Measurements from ENCODE around the gene TRIO. TPM values are rescaled to one million over a fixed set of nuclear protein-coding genes. Genes with fewer than 3 reads are reported as not detected.

The TRIO gene
- total RNA-seq, 2 donors from 2014 or later: 181 to 202 TPM

DNA sequence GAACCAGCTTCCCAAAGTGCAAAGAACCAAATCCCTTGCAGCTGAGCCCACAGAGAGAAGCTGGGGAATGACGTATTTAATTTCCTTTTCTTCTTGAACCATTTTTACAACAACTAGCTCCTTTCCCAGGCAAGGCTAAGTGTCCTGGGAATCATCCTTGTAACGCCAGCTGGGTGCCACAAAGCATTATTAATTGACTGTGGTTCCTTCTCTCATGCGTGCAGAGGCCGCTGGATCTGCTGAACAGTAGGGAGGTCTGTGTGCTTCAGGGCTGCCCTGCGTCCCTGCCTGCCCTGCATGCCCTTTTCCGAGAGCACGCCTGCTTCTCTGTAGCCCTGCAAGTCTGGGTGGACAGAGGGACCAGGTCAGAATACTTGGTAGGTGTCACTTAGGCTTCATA, 314.3 kb downstream of the TRIO start:
- DNase-seq (ENCODE audit: low spot score): no peak
- intact Hi-C loops (cut with DNase I): no loop called here

DNA sequence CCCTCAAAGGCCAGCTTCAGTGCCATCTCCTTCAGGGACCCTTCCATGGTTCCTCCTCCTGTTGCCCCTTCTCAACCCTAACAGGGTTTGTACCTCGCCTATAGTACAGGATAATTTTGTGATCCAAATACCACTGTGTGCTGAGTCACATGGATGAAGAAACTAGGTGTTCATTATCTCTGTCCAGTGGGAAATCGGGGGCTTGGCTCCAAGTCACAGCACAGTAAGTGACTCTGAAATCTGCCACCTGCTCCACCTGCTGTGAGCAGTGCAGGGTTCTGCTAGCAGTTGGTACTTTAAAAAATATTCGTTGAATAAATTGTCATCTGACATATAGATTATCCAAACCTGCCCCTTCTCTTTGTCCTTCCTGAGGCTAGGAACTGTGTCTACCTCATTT, 315.3 kb downstream of the TRIO start:
- DNase-seq (ENCODE audit: low spot score): no peak
- intact Hi-C loops (cut with DNase I): no loop called here

DNA sequence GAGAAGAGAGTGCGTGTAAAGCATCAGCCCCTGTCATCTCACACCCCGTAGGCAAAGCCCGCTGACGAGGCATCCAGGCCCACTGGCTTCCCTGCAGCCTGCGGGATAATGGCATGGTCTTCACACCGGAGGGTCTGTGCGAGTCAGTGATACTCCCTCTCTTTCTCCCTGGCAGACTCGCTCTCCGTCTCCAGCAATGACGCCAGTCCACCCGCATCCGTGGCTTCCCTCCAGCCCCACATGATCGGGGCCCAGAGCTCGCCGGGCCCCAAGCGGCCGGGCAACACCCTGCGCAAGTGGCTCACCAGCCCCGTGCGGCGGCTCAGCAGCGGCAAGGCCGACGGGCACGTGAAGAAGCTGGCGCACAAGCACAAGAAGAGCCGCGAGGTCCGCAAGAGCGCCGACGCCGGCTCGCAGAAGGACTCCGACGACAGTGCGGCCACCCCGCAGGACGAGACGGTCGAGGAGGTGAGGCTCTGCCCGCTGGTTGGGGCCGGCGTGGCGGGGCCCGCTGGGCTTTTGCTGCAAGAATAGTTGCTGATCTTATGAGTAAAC, 317.8 kb downstream of the TRIO start:
- intact Hi-C loops (cut with DNase I): no loop called here
- no peak for DNase-seq (ENCODE audit: low spot score)

DNA sequence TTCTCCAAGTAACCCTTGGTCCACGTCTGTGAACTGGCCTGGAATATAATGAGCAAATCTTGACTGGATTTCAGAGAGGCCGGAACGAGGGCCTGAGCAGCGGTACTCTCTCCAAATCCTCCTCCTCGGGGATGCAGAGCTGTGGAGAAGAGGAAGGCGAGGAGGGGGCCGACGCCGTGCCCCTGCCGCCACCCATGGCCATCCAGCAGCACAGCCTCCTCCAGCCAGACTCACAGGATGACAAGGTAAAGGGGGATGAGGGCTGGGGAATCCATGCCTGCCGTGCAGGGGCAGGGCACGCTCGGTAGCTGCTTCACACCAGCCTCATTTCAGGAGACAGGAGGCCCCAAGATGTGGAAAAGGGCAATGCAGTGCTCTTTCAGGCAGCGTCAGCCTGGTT, 319.5 kb downstream of the TRIO start:
- DNase-seq (ENCODE audit: low spot score): no peak
- intact Hi-C loops (cut with DNase I): no loop called here

DNA sequence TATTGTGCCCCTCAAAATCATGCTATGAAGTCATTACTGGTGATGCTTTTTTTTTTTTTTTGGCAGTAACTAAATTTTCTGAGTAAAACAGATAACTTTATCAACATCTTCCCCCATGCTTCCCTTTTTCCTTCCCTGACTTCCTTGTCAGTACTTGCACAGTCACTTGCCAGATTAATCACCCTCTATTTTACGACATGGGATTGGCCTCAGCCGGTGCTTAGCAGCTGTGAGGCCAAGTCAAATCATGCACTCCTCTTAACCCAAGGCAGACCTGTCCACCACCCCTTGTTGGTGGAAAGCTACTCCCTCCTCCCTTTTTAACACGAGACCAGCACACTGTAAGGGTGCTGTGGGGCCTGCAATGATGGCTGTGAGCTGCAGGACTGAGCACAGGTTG, 320.5 kb downstream of the TRIO start:
- intact Hi-C loops (cut with DNase I): no loop called here
- no peak for DNase-seq (ENCODE audit: low spot score)

DNA sequence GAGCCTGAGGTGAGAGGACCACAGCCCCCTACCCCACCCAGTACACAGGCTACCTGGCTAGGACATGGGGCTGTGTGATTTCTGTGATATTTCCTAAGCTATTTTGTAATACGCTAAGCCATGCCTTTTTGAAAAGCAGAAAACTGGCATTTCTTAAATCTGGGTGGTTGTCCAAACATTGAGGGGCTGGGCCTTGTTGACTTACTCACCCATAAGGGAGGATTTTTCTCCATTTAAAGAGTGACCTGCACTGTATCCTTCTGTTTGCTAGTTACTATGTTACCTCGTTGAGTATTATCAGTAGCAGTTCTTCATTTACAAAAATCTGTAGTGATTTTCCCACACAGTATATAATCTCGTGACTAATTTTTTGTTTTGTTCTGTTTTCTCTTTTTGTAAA, 321.0 kb downstream of the TRIO start:
- DNase-seq (ENCODE audit: low spot score): no peak
- intact Hi-C loops (cut with DNase I): no loop called here

DNA sequence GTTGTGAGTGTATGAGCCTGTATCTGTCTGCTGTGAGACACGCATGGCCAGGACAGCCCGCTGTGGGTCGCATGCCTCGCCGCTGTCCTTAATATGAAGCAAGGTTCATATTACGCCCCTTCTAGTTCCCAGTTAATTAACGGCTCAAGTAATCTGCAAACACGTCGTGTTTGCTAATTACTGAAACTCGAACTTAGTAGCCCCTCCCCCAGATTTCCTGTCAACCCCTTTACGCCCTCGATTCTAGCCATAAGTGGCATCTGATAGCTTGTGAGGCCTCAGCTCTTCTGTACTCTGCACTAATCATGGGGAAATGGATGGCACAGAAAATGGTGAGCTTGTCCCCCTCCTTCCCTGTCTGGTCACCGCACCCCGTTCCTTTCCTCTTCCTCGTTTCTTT, 321.5 kb downstream of the TRIO start:
- intact Hi-C loops (cut with DNase I): no loop called here
- no peak for DNase-seq (ENCODE audit: low spot score)

DNA sequence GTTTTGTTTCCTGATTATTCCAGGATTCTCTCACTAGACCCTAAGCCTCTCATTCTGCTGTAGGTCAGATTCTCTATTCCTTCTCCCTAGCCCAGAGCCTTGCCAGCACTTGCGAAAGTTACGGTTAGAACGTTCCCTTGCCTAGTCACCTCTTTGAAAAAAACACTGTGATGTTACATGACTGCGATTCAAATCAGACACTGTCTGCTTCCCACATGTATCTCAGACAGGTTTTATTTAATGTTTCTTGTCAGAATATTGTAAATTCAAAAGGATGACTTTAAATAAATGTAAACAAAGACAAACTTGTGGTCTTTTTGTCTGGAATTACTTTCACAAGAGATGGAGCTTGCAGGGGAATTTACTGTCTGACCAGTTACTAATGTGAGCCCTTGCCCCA, 322.0 kb downstream of the TRIO start:
- intact Hi-C loops (cut with DNase I): no loop called here
- no peak for DNase-seq (ENCODE audit: low spot score)

DNA sequence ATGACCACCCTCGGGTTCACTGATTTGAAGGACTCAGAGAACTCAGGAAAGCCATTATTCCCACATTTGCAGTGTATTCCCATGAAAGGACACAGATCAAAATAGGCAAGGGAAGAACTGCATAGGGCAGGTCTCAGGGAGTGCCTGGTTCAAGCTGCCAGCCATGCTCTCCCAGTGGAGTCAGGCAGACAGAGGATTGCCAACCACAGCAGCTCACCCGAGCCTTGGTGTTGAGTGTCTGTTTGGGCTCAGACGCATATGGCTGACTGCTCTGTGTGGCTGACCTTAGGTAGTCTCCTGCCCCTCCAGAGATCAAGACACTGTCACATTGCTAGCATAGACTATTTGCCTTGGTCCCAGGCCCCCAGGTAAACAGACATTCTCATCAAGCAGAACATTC, 322.6 kb downstream of the TRIO start:
- no peak for DNase-seq (ENCODE audit: low spot score)
- intact Hi-C loops (cut with DNase I): no loop called here

DNA sequence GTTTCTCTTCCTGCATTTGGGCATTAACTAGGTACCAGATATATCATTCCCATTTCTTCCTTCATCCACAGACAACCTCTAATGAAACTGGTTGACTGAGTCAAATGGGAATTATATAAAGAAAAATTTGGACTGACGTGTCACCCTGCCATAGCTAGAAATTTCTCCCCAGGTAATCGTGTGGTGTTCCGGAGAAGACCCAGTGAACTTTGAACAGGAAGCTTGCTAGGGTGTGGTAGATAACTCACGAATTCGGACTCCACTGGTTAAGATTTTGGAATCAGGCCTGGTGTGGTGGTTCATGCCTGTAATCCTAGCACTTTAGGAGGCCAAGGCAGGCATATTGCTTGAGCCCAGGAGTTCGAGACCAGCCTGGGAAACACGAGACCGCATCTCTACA, 324.1 kb downstream of the TRIO start:
- intact Hi-C loops (cut with DNase I): no loop called here
- no peak for DNase-seq (ENCODE audit: low spot score)

DNA sequence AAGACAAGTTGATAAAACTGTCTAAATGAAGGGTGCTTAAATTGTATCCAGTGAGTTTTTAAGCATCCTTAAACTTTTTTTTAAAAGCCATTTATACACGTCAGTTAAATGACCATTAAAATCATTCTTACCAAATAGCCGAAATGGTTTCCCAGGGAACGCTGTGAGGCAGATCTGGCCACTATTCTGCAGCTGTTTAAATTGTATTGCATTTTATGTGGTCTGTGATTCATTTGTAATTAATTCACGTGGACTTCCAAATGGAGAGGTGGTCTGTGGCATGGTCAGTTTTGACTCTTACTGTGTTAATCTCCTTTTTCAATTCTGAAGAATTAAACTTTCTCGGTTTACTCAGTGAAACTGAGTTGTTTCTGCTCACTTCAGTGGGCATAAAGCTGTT, 324.7 kb downstream of the TRIO start:
- intact Hi-C loops (cut with DNase I): no loop called here

DNA sequence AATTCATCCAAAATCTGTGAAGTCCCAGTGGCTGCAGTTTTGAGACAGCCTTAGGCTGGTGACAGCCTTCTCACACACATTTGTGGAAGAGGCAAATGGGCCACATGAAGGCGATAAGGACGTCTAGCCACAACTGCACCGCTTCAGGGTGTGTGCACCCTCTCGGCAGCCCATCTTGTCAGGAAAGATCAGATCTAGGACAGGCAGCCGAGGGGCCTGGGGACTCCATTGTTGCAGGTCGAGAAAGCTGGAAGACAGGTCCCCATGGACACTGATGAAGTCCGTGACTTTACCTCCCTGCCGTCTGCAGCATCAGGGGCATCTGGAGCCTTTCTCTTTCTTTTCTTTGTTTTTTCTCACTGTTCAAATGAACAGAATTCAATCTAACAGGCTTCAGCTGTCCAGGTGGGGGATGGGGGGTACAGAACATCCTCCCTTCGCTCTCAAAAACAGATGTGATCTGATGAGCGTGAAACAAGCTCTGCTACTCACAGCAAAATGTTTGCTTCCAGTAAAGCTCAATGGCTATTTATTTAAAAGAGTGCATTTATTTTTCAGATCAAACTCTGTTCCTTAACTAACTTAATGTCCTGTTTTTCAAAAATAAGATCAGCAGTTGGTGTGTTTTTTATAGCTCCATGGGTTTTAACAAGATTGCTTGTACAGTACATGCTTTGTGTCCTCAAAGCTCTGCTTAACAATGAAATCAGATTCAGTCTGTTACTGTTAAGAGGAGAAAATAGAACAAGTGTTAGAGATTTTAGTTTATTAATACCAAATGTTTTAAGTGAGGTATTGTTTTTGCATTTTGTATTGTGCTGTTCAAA, 326.6 kb downstream of the TRIO start:
- no peak for DNase-seq (ENCODE audit: low spot score)
- intact Hi-C loops (cut with DNase I): no loop called here

More for the DNA sequence above, 324.7 kb downstream of the TRIO start:
- DNase-seq (ENCODE audit: low spot score): no peak

DNA sequence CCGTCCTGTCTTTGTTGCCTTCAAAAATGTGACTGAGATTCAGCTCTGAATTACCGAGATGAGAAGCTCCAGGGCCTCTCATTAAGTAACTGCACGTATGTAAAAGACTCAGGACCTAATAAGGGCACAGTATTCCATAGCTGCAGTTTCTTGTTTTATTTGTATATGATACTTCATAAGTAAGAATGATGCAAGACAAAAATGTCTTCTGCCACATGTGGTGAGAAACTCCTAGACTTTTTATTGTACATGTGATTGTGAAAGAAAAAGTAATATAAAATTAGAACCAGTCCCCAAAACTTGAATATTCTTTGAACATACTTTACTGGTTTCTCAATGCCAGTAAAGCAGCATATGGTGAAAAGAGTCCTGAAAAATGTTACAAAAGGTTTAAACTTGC, 328.4 kb downstream of the TRIO start:
- intact Hi-C loops (cut with DNase I): no loop called here
- no peak for DNase-seq (ENCODE audit: low spot score)

DNA sequence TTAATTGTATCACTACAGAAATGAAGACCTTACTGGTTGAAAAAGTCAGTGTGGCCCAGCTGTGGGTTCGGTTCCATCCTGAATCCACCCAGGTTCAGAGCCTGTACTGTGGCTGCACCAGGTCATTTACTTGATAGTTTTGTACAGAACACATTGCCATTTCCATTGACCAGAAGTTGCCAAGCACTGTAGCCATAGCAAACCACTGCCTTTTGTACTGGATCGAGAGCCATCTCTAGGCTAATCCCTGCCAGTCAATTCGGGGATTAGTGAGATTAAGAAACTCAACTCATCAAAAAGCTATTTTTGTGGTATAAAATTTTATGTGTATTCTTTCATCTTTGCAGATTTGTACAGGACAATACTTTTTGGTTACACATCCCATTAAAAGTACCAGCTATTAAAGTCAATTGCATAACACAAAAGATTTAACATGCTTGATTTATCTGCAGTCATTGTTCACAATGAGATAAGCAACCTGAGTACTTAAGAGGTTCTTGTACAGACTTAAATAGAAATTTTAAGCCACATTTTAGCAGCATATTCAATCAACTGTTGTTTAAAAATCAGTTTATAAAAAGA, 329.9 kb downstream of the TRIO start:
- intact Hi-C loops (cut with DNase I): no loop called here
- no peak for DNase-seq (ENCODE audit: low spot score)

DNA sequence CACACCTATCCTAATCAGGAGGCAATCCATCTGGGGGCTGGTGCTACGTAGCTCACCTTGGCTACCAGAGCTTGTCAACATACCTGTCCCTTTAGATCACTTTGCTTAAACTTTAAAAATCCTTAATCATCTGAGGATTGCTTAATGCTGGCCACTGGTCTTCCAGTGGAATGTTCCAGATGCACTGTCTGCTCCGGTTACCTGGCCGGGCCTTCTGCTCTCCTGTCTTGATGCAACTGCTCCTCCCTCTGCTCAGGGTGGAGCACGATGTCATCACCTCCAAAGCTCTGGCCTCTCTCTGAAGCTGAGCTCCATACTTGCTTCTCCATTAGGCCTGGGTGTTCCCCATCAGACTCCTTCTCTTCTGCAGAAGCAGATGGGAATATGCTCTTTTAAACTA, 331.9 kb downstream of the TRIO start:
- no peak for DNase-seq (ENCODE audit: low spot score)
- intact Hi-C loops (cut with DNase I): no loop called here

DNA sequence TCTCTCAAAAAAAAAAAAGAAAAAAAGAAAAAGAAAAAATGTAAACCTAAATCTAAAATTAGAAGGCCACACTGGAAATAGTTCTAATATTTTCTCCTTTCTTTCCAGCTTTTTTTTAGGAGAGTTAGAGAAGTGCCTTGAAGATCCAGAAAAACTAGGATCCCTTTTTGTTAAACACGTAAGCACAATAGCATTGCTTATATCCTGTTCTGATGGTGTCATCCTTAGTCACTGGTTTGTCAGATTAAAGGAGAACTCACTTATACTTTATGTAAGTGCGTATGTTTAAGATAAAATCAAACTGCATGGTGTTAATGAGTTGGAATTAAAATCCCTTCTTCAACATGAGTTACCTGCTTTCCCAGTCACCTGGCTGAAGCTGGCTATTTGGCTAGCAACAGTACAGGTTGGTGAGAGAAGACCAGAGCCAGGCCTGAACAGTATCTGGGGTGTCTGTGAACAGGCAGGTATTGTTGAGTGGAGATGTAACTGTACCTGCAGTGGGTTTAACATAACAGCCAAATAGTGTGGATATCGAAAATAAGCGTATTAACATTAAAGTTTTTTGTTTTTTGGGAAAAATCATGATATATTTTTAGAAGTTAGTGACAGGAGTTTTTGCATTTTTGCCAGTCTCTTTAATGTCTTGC, 333.8 kb downstream of the TRIO start:
- DNase-seq (ENCODE audit: low spot score): no peak
- intact Hi-C loops (cut with DNase I): no loop called here

DNA sequence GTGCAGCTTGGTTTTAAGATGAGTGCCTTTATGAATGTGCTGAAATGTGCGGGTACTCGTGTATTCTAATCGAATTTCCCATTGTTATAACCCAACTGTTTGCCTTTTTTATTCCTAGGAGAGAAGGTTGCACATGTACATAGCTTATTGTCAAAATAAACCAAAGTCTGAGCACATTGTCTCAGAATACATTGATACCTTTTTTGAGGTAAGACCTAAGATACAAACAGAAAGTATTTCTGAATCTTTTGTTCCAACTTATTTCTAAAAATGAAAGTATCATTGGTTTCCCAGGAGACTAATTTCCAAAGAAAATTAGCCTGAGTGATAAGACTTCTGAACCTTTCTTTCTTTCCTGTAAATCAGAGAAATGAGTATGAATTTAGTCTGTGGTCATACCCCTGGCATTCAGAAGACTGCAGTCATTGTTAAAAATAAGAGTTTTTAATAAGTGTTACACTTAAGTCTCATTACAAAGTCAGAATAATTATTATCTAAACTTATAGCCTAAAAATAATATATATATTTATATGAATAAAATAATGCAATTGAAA, 336.1 kb downstream of the TRIO start:
- intact Hi-C loops (cut with DNase I): no loop called here
- DNase-seq (ENCODE audit: low spot score): no peak

DNA sequence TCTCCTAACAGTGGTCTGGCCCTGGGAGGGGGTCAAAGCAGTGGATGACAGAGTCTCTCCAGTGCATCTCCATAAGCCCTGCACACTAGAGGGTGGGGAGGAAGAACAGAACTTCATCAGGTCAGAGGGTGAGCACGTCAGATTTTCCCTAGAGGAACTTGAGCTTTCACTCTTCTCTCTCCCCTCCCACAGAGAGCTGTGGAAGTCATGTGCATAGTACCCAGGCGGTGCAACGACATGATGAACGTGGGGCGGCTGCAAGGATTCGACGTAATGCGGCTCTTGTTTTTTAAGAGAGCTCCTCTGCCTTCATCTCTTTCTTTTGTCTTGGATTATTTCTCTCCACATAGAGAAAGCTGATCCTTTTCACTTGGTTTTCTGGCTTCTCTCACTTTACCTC, 338.2 kb downstream of the TRIO start:
- no peak for DNase-seq (ENCODE audit: low spot score)
- intact Hi-C loops (cut with DNase I): loop anchor here in 1 of 2 donors (5.0 kb wide), 1 partner anchor 1186 kb away; no protein-coding TSS in a partner anchor

DNA sequence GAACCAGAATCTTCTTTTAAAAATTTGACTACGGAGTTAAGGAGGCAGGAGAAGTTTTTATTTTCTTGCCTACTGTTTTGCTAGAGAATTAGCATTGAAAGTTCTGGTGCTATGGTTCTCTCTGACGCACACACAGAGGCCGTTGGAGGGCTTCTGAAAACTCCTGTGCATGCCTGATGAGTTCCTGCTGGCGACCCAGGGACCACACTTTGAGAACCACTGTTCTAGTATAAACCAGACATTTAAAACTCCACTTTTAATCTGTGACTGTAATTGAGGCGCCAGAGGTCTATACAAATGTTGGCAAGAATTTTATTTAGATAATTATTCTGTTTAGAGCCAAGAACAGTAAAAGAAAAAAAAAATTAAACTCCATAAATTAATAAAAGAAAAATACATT, 338.9 kb downstream of the TRIO start:
- intact Hi-C loops (cut with DNase I): loop anchor here in 1 of 2 donors (5.0 kb wide), 1 partner anchor 1185 kb away; no protein-coding TSS in a partner anchor
- no peak for DNase-seq (ENCODE audit: low spot score)

Measured in posterior vena cava (tissue), 2 donors.